GM08714 (cell line): Measurements from ENCODE around the gene MIER3.

Experiments used
- H3K4me3 ChIP-seq: fragments of 200-500 bp; sonication (Bioruptor generic); 2 replicates; pipeline ENCODE4 v1.5.1; 2014; ENCODE audit warnings: mild to moderate bottlenecking, low read length, inconsistent platforms
- ZNF274 ChIP-seq: IDR thresholded peaks from 2 replicates; pipeline ENCODE4 v1.6.1; 2012; ENCODE audit warnings: mild to moderate bottlenecking, low read depth, low read length

MIER3 gene

DNA sequence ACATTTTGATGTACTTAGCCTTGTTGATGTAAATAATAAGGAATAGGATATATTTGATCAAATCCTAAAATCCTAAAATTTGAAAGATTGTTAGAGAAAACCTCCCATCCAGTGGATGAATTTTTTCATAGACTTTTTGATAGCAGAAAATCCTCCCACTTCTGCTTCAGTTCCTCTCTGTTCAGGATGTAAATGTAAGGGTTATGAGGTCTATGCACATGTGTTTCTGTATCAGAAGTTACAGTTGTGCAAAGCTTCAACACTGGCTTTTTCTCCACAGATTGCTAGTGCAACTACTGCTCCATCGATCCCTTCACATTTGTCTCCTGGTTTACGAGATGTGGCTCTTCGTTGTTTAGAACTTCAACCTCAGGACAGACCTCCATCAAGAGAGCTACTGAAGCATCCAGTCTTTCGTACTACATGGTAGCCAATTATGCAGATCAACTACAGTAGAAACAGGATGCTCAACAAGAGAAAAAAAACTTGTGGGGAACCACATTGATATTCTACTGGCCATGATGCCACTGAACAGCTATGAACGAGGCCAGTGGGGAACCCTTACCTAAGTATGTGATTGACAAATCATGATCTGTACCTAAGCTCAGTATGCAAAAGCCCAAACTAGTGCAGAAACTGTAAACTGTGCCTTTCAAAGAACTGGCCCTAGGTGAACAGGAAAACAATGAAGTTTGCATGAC lies 58.5 kb downstream of the MIER3 start:
- no peak overlapping the region for H3K4me3 ChIP-seq
- TF ChIP-seq ZNF274, result no peak

DNA sequence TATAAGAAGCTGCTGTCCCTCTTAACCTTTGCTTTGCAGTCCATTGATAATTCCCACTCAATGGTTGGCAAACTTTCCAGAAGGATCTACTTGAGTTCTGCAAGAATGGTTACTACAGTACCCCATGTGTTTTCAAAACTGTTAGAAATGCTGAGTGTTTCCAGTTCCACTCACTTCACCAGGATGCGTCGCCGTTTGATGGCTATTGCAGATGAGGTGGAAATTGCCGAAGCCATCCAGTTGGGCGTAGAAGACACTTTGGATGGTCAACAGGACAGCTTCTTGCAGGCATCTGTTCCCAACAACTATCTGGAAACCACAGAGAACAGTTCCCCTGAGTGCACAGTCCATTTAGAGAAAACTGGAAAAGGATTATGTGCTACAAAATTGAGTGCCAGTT lies 70.4 kb downstream of the MIER3 start:
- no peak for TF ChIP-seq ZNF274
- H3K4me3 ChIP-seq, result no peak overlapping the region

GRCh38 chr5:56876327-56876726 lies 75.6 kb downstream of the MIER3 start:
- no peak for TF ChIP-seq ZNF274
- no peak overlapping the region for H3K4me3 ChIP-seq

GRCh38 chr5:56873056-56873455 lies 78.9 kb downstream of the MIER3 start:
- no peak for TF ChIP-seq ZNF274
- H3K4me3 ChIP-seq, result no peak overlapping the region

GRCh38 chr5:56871777-56872176 lies 80.1 kb downstream of the MIER3 start:
- H3K4me3 ChIP-seq, result no peak overlapping the region
- TF ChIP-seq ZNF274, result no peak
